ENCODE data around the gene TTC39B. TPM values are rescaled to one million over a fixed set of nuclear protein-coding genes. Genes with fewer than 3 reads are reported as not detected.
A peak's percentile ranks its signal among the peaks of the same experiment; 100 is the strongest.

The TTC39B gene
- total RNA-seq, 6 experiments from 2014 or later = 4.5 to 9.9 (median 7.6) TPM

GRCh38 chr9:15300218-15300617, 6.8 kb downstream of the TTC39B start:
- H3K36me3 ChIP-seq = no peaks in the 10 kb centered on the region
- intact Hi-C loops (cut with DNase I) = no loop called here
- H3K27me3 ChIP-seq = no peaks in the 10 kb centered on the region
- WGBS (ENCODE audit: insufficient coverage, low coverage, low lambda C conversion rate, missing lambda C conversion rate) = 50% methylated on average over 1 of the region's 1 CpG
- no peaks in the 10 kb centered on the region for H3K9me3 ChIP-seq
- no peak overlapping the region for H3K4me3 ChIP-seq
- no peak for ATAC-seq
- TF ChIP-seq POLR2A (IDR thresholded peaks at IDR 0.05) (no peak), CTCF (IDR thresholded peaks at IDR 0.05) (no peak)
- H3K27ac ChIP-seq = no peak overlapping the region
- H3K4me1 ChIP-seq = peaks cover 0 to 27% (median 12%) of the 10 kb centered on the region in 4 donors
- DNase-seq = no peak

- H3K27ac ChIP-seq = no peak overlapping the region
Measured at GRCh38 chr9:15299374-15299939, 7.6 kb downstream of the TTC39B start.

GRCh38 chr9:15298362-15298761, 8.7 kb downstream of the TTC39B start:
- WGBS (ENCODE audit: insufficient coverage, low coverage, low lambda C conversion rate, missing lambda C conversion rate) = 94% methylated on average over 2 of the region's 3 CpGs
- Histone ChIP-seq H3K9me3 (no peaks in the 10 kb centered on the region), H3K27ac (no peak overlapping the region), H3K4me3 (no peak overlapping the region), H3K36me3 (no peaks in the 10 kb centered on the region), H3K27me3 (no peaks in the 10 kb centered on the region), H3K4me1 (peaks cover 0 to 34% (median 13%) of the 10 kb centered on the region in 4 donors)
- DNase-seq (no peak), ATAC-seq (no peak)
- TF ChIP-seq CTCF (IDR thresholded peaks at IDR 0.05) (no peak), POLR2A (IDR thresholded peaks at IDR 0.05) (no peak)
- intact Hi-C loops (cut with DNase I) = no loop called here

More at GRCh38 chr9:15299374-15299939, 7.6 kb downstream of the TTC39B start:
- no peaks in the 10 kb centered on the region for H3K36me3 ChIP-seq
- intact Hi-C loops (cut with DNase I) = no loop called here
- H3K9me3 ChIP-seq = no peaks in the 10 kb centered on the region
- peak in 1 of 4 donors; percentile 13 for ATAC-seq
- 50% methylated on average over 6 of the region's 6 CpGs for WGBS (ENCODE audit: insufficient coverage, low coverage, low lambda C conversion rate, missing lambda C conversion rate)
- H3K4me1 ChIP-seq = peaks cover 0 to 27% (median 12%) of the 10 kb centered on the region in 4 donors
- no peak overlapping the region for H3K4me3 ChIP-seq
- no peak for TF ChIP-seq CTCF (IDR thresholded peaks at IDR 0.05)
- no peak for TF ChIP-seq POLR2A (IDR thresholded peaks at IDR 0.05)
- DNase-seq = no peak
- H3K27me3 ChIP-seq = no peaks in the 10 kb centered on the region

- ATAC-seq (peak; percentile 86 to 90 (median 87)), DNase-seq (no peak)
- WGBS (ENCODE audit: insufficient coverage, low coverage, low lambda C conversion rate, missing lambda C conversion rate) = 3% methylated on average over 4 of the region's 4 CpGs
- H3K27ac ChIP-seq = peak overlapping the region; percentile 76 to 89 (median 85)
- TF ChIP-seq CTCF (IDR thresholded peaks at IDR 0.05) (no peak), POLR2A (IDR thresholded peaks at IDR 0.05) (no peak)
- H3K9me3 ChIP-seq = no peaks in the 10 kb centered on the region
- H3K36me3 ChIP-seq = no peaks in the 10 kb centered on the region
- no peaks in the 10 kb centered on the region for H3K27me3 ChIP-seq
- H3K4me3 ChIP-seq = peak overlapping the region; percentile 26 to 58 (median 47)
- intact Hi-C loops (cut with DNase I) = no loop called here
- peaks cover 0 to 35% (median 13%) of the 10 kb centered on the region in 4 donors for H3K4me1 ChIP-seq
Measured at GRCh38 chr9:15295761-15296405, 11.1 kb downstream of the TTC39B start.
